NB4 (cell line): ENCODE measurements around the gene SLC66A2.

Source experiments
- POLR2A ChIP-seq: IDR thresholded peaks from 2 replicates; pipeline ENCODE4 v1.6.1; 2011; ENCODE audit warnings: mild to moderate bottlenecking; ENCODE audit not compliant: insufficient read length; ENCODE audit errors: extremely low read depth
- TF ChIP-seq, protein P1 (sequence below): IDR thresholded peaks from one replicate; pipeline ENCODE4 v1.5.1; 2012; ENCODE audit warnings: low read depth, low read length

DNA sequence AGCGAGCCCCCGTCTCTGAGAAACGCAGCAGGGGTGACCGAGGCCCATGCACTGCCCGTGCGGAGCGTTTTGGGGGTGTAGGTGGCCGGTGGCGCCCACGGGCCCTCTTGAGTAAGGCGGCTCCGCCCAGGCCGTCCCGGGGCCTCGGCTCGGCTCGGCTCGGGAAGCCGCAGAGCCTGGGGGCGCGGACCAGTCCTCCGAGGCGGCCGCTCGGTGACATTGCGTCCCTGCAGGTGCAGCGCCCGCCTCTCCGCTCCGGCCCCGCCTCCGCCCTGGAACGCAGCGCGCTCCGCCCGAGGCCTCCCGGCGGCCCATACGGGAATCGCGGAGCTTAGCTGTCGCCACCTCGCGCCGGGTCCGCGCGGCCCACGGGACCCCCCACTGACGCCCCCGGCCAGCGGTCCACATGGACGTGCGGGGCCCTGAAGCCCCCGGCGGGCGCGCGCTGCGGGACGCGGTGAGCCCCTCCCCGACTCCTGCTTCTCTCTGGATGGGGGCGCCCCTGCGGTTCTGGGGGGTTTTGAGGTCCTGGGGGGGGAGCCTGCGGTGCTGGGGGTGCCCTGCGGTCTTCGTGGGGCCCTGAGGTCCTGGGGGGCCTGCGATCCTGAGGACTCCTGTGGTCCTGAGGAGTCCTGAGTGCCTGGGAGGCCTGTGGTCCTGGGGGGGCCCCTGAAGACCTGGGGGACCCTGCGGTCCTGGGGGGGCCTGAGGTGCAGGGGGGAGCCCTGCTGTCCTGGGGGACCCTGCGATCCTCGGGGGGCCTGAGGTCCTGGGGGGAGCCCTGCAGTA is 13.1 kb upstream of the SLC66A2 start, which contains the start of gene HSBP1L1:
- TF ChIP-seq, protein P1, sequence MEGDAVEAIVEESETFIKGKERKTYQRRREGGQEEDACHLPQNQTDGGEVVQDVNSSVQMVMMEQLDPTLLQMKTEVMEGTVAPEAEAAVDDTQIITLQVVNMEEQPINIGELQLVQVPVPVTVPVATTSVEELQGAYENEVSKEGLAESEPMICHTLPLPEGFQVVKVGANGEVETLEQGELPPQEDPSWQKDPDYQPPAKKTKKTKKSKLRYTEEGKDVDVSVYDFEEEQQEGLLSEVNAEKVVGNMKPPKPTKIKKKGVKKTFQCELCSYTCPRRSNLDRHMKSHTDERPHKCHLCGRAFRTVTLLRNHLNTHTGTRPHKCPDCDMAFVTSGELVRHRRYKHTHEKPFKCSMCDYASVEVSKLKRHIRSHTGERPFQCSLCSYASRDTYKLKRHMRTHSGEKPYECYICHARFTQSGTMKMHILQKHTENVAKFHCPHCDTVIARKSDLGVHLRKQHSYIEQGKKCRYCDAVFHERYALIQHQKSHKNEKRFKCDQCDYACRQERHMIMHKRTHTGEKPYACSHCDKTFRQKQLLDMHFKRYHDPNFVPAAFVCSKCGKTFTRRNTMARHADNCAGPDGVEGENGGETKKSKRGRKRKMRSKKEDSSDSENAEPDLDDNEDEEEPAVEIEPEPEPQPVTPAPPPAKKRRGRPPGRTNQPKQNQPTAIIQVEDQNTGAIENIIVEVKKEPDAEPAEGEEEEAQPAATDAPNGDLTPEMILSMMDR = no peak
- no peak for TF ChIP-seq POLR2A
